22Rv1 (cell line): Measurements from ENCODE around the gene ABCA7.

Experiments used
- H3K27ac ChIP-seq: fragments of 450-650 bp; 2 replicates; pipeline ENCODE4 v1.5.1; 2017
- CTCF ChIP-seq: fragments of 450-650 bp; IDR thresholded peaks from 2 replicates; pipeline ENCODE4 v1.5.1; 2017; ENCODE audit warnings: mild to moderate bottlenecking
- ZFX ChIP-seq: fragments of 450-650 bp; IDR thresholded peaks from 2 replicates; pipeline ENCODE4 v1.6.1; 2017; ENCODE audit warnings: antibody characterized with exemption, borderline replicate concordance

The ABCA7 gene

DNA sequence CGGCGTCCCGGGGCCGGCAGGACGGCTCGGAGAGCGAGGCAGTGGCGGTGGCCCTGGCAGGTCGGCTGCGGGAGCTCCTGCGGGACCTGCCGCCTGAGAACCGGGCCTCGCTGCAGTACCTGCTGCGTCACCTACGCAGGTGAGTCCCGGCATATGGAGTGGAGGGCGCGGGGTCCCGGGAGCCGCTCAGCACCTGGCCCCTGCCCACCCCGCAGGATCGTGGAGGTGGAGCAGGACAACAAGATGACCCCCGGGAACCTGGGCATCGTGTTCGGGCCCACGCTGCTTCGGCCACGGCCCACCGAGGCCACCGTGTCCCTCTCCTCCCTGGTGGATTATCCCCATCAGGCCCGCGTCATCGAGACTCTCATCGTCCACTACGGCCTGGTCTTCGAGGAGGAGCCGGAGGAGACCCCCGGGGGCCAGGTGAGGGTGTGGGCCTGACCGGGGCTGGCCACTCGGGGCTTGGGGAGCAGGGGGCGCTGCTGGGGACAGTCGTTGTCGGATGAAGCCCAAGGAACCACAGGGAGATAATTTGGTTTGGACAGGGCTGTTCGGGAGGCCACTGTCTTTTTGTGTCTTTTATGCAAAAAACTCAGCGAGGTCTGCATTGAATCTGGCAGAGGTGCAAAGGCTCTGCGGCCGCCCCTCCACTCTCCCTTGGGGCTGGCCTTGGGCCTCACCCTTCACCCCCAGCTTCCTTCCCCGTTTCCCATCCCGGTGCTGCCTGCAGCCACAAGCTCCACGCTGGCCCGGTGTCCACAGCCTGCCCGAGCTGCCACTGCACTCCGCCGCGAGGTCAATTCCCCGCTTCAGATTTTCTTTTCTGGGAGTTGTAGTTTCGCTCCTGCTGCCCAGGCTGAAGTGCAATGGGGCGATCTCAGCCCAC is 43.3 kb downstream of the ABCA7 start:
- TF ChIP-seq ZFX: no peak
- TF ChIP-seq CTCF: no peak
- peak overlapping the region; percentile 83 for H3K27ac ChIP-seq

DNA sequence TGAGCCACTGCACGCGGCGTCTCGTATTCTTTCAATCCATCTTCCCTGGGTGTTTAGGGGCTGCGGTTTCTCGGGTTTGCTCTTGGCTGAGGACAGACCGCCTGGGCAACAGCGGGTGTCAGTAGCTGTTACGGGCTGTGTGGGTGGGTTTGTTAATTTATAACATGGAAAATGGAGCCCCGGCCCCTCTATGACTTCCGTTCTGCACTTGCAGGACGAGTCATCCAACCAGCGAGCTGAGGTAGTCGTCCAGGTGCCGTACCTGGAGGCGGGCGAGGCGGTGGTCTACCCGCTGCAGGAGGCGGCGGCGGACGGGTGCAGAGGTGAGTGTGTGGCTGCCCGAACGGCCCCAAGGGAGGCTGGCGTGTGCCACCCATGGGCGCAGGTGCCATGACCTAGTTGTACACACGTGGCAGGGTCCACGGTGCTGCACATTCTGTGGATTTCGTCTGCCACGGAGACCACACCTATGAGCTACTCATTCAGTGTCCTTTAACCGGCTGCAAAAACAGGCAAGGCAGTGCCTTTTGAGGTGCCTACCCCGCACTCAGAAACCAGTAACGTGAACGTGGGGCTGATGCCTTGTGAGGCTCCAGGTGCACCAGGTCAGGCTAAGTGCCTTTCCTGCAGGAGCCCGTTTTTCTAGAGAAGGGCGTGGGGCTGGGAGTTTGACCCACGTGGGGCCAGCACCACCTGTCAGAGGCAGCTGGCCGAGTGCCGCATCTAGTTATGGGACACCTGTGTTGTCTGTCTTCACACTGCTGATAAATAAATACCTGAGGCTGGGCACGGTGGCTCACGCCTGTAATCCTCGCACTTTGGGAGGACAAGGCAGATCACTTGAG is 44.3 kb downstream of the ABCA7 start:
- no peak for TF ChIP-seq CTCF
- TF ChIP-seq ZFX: no peak
- H3K27ac ChIP-seq: peak overlapping the region; percentile 37

DNA sequence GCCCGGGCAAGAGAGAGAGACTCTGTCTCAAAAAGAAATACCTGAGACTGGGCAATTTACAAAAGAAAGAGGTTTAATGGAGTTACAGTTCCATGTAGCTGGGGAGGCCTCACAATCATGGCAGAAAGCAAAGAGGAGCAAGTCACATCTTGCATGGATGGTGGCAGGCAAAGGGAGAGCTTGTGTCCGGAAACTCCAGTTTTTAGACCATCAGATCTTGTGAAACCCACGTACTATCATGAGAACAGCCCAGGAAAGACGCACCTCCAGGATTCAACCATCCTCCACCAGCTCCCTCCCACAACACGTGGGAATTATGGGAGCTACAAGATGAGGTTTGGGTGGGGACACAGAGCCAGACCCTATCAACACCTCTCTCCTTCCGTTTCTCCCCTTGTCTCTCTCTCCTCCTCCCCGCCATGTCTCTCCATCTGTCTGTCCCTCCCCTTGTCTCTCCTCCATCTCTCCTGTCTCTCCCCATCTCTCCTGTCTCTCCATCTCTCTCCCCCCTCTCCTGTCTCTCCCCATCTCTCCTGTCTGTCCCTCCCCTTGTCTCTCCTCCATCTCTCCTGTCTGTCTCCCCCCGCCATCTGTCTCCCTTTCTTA is 45.2 kb downstream of the ABCA7 start:
- H3K27ac ChIP-seq: peak overlapping the region; percentile 37
- TF ChIP-seq ZFX (no peak), CTCF (no peak)

DNA sequence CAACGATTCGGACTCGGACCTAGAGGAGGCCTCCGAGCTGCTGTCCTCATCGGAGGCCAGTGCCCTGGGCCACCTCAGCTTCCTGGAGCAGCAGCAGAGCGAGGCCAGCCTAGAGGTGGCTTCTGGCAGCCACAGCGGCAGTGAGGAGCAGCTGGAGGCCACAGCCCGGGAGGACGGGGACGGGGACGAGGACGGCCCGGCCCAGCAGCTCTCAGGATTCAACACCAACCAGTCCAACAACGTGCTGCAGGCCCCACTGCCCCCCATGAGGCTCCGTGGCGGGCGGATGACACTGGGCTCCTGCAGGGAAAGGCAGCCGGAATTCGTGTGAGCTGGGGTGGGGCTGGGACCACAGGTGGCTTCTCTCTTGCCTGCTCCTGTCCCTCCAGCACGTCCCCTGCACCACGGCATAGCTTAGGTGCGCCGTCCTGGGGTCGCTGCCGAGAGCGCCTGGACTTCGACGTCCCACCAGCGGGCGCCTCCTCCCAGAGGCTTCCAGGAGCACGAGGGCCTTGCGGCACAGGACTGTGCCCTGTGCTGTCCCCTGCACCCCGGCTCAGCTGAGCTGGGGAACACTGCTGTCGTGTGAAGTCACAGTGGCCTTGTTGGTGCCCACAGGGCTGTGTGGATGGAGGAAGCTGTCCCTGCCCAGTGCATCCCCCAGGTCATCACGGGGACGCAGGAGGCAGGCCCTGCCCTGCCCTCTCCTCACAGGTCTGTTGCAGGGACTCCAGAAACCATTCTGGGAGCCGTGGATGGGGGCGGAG is 46.0 kb downstream of the ABCA7 start:
- peak overlapping the region; percentile 37 for H3K27ac ChIP-seq
- no peak for TF ChIP-seq CTCF
- TF ChIP-seq ZFX: no peak

- peak overlapping the region; percentile 41 for H3K27ac ChIP-seq
Observed at GRCh38 chr19:1086613-1087012, 46.7 kb downstream of the ABCA7 start.

More at GRCh38 chr19:1086613-1087012, 46.7 kb downstream of the ABCA7 start:
- TF ChIP-seq CTCF (no peak), ZFX (no peak)
